Stimulated activated CD8-positive, alpha-beta memory T cell treated with anti-CD3 and anti-CD28 coated beads, Interleukin-4, amount 100 ng/mL, for 48 hours (primary cell): ENCODE measurements around the gene IL19.
"Not testable (repeated sequence)": the region's sequence is repeated elsewhere in the genome, so short reads cannot be mapped to it uniquely, and the experiment has no call there.

Source experiments
- DNase-seq: peaks from one replicate; pipeline ENCODE4 v3.0.0-alpha.2; 2020

The IL19 gene

GRCh38 chr1:206834711-206835110 lies 64.1 kb downstream of the IL19 start:
- DNase-seq = no peak

GRCh38 chr1:206835186-206835585 lies 64.6 kb downstream of the IL19 start:
- DNase-seq = no peak

- no peak for DNase-seq
Observed at GRCh38 chr1:206836111-206836510, 65.5 kb downstream of the IL19 start.

GRCh38 chr1:206839006-206839560 lies 68.5 kb downstream of the IL19 start:
- no peak for DNase-seq

- no peak for DNase-seq
Observed at GRCh38 chr1:206839857-206840256, 69.3 kb downstream of the IL19 start.

- no peak for DNase-seq
Observed at GRCh38 chr1:206841609-206842323, 71.2 kb downstream of the IL19 start.

- no peak for DNase-seq
Observed at GRCh38 chr1:206842854-206843253, 72.3 kb downstream of the IL19 start.

- DNase-seq = no peak
Observed at GRCh38 chr1:206843626-206844025, 73.1 kb downstream of the IL19 start.

GRCh38 chr1:206846487-206846886 lies 75.9 kb downstream of the IL19 start:
- no peak for DNase-seq

- no peak for DNase-seq
Observed at GRCh38 chr1:206847337-206847834, 76.8 kb downstream of the IL19 start.

GRCh38 chr1:206847946-206848345 lies 77.4 kb downstream of the IL19 start:
- no peak for DNase-seq

GRCh38 chr1:206850401-206850800 lies 79.8 kb downstream of the IL19 start:
- no peak for DNase-seq

- DNase-seq = no peak
Observed at GRCh38 chr1:206851341-206852010, 80.9 kb downstream of the IL19 start.

- not testable (repeated sequence) for DNase-seq
Observed at GRCh38 chr1:206852662-206853061, 82.1 kb downstream of the IL19 start.

- not testable (repeated sequence) for DNase-seq
Observed at GRCh38 chr1:206853696-206854095, 83.1 kb downstream of the IL19 start.

GRCh38 chr1:206854401-206855129 lies 84.0 kb downstream of the IL19 start:
- no peak for DNase-seq

- DNase-seq = no peak
Observed at GRCh38 chr1:206855859-206856258, 85.3 kb downstream of the IL19 start.

- no peak for DNase-seq
Observed at GRCh38 chr1:206856674-206857464, 86.3 kb downstream of the IL19 start.

GRCh38 chr1:206859082-206859521 lies 88.5 kb downstream of the IL19 start:
- no peak for DNase-seq

- no peak for DNase-seq
Observed at GRCh38 chr1:206860165-206860564, 89.6 kb downstream of the IL19 start.

- DNase-seq = no peak
Observed at GRCh38 chr1:206863266-206863665, 92.7 kb downstream of the IL19 start.

- peak; percentile 97 for DNase-seq
Observed at GRCh38 chr1:206864939-206865671, 94.5 kb downstream of the IL19 start, which contains the start of gene IL20. IL20 (plus strand) TSS chr1:206865623; CDS start chr1:206865853, 230 bp downstream.
